ENCODE data around the gene TNS1.

DNA sequence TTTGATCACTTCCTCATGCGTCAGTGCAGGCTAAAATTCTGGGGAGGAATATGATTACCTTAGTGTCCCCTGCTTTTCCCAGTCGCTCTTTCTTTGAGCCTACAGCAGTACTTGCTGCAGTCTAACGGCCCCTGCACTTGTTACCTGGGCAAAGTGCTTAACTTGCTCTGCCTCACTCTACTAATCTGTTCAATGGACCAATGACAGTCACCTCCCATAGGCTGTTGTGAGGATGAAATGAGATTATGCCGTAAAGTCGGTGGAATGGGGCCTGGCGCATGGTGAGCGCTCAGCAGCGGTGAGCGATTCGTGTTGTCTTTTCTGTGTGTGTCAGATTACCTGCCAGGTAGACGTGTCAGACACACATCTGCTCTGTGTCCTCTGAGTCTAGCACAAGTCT lies 5.3 kb downstream of the TNS1 start:
- no peak for TF ChIP-seq POLR2A (IDR thresholded peaks at IDR 0.05)
- TF ChIP-seq CTCF (IDR thresholded peaks at IDR 0.05) = no peak

Data from thyroid gland (tissue), 4 donors.